H1 (cell line): ENCODE results near the gene MFAP5. TPM values are rescaled to one million over a fixed set of nuclear protein-coding genes. Genes with fewer than 3 reads are reported as not detected.
A peak's percentile ranks its signal among the peaks of the same experiment; 100 is the strongest.

Experiments
- CEBPB ChIP-seq: IDR thresholded peaks from 2 replicates; pipeline ENCODE4 v1.6.1; 2012; ENCODE audit warnings: low read depth, low read length
- POLR2AphosphoS5 ChIP-seq: IDR thresholded peaks from 2 replicates; pipeline ENCODE4 v1.6.1; 2011; ENCODE audit warnings: low read depth, low read length
- RFX5 ChIP-seq: IDR thresholded peaks from 2 replicates; pipeline ENCODE4 v1.6.1; 2011; ENCODE audit warnings: low read depth, low read length, improper control_type of control experiment, borderline replicate concordance
- RNF2 ChIP-seq: fragments of 200-900, 300-1000 bp; sonication (generic); IDR thresholded peaks from 2 replicates; pipeline ENCODE4 v1.7.1; 2016; ENCODE audit warnings: borderline replicate concordance, low read depth, mild to moderate bottlenecking, antibody characterized with exemption, low read length; ENCODE audit not compliant: poor library complexity, severe bottlenecking; ENCODE audit errors: missing control alignments
- RXRA ChIP-seq: IDR thresholded peaks from 2 replicates; pipeline ENCODE4 v1.6.1; 2011; ENCODE audit warnings: low read depth, mild to moderate bottlenecking, low read length, moderate library complexity; ENCODE audit not compliant: insufficient read depth
- SP4 ChIP-seq: IDR thresholded peaks from 2 replicates; pipeline ENCODE4 v1.6.1; 2012; ENCODE audit warnings: low read length, inconsistent platforms
- polyA plus RNA-seq, 7 experiments: library from polyadenylated mRNA; depleted of rRNA in 3 of 7; stranded (reverse) in 5 of 7; unstranded in 2 of 7; fragments of >200 nt in 5 of 7; fragments of 200-250 nt in 2 of 7; gene quantifications; 1 replicate in 5 of 7; 2 replicates in 1 of 7; 4 replicates in 1 of 7; pipeline versions ENCODE4 v1.2.1 to v1.2.3, GENCODE V29; 2011 to 2013; ENCODE audit warnings: missing spikeins in 2 of 7, mixed read lengths in 2 of 7
- total RNA-seq: library from RNA; stranded (reverse); fragmentation: NEBNext Ultra II Directional; extraction: Animal tissue kit (Norgen Biotek cat#: 25700); gene quantifications from 2 replicates; pipeline ENCODE4 v1.2.1, GENCODE V29; 2021

MFAP5 gene
- total and polyA plus RNA-seq, 2 of the 8 experiments (the other 6 are each of a cell fraction or from before 2014, with no cell fraction given): 0.60 to 0.86 TPM

GRCh38 chr12:8697476-8698131, 35.0 kb upstream of the MFAP5 start, which contains the start of gene RIMKLB (continued):
- TF ChIP-seq RFX5 (no peak), RNF2 (no peak), RXRA (no peak), SP4 (no peak), CEBPB (no peak), POLR2AphosphoS5 (peak; percentile 57; the same call in 1 of the 2 replicates)
- TF ChIP-seq, all 59 proteins: peak for 13
